Heart right ventricle (tissue), 16 donors: ENCODE results near the gene TBC1D22A. TPM values are rescaled to one million over a fixed set of nuclear protein-coding genes. Genes with fewer than 3 reads are reported as not detected.

Source experiments
- ATAC-seq, 8 donors: fragments of 200-7000 bp; cut with Tn5 transposase; one replicate each; pipeline ENCODE4 v1.9.1; 2020; ENCODE audit warnings: mild to moderate bottlenecking in 8 of 8, moderate library complexity in 8 of 8, moderate number of reproducible peaks in 1 of 8
- DNase-seq, 2 donors: peaks; one replicate each; pipeline ENCODE4 v3.0.0-alpha.2; 2020
- H3K27ac ChIP-seq, 10 donors: fragments of 200-600 bp; sonication (generic) in 2 of 10; one replicate each; pipeline versions ENCODE4 v1.5.0 to v1.8.0; 2020 to 2022; ENCODE audit warnings: mild to moderate bottlenecking in 3 of 10
- H3K27me3 ChIP-seq, 7 donors: fragments of 200-600 bp; one replicate each; pipeline ENCODE4 v1.8.0; 2021 to 2022; ENCODE audit warnings: mild to moderate bottlenecking in 2 of 7
- H3K36me3 ChIP-seq, 9 donors: fragments of 200-600 bp; sonication (generic) in 1 of 9; one replicate each; pipeline versions ENCODE4 v1.5.0 to v1.8.0; 2020 to 2022; ENCODE audit warnings: mild to moderate bottlenecking in 2 of 9
- H3K4me1 ChIP-seq, 9 donors: fragments of 200-600 bp; sonication (generic) in 1 of 9; one replicate each; pipeline versions ENCODE4 v1.5.0 to v1.8.0; 2020 to 2022; ENCODE audit warnings: mild to moderate bottlenecking in 4 of 9
- H3K4me3 ChIP-seq, 10 donors: fragments of 200-600 bp; sonication (generic) in 2 of 10; one replicate each; pipeline versions ENCODE4 v1.5.0 to v1.8.0; 2020 to 2022; ENCODE audit warnings: mild to moderate bottlenecking in 7 of 10, moderate library complexity in 2 of 10
- H3K9me3 ChIP-seq, 11 donors: fragments of 200-600 bp in 10 of 11; sonication (generic) in 2 of 11; one replicate each; pipeline versions ENCODE4 v1.5.0 to v1.8.0; 2013 to 2022; ENCODE audit warnings: mild to moderate bottlenecking in 2 of 11, control low read depth in 1 of 11, moderate library complexity in 1 of 11
- CTCF ChIP-seq, 9 donors: fragments of 200-600 bp; sonication (generic) in 2 of 9; IDR thresholded peaks; one replicate each; pipeline versions ENCODE4 v1.5.0 to v1.8.0; 2021 to 2022; ENCODE audit warnings: antibody characterized with exemption in 9 of 9, mild to moderate bottlenecking in 5 of 9, moderate library complexity in 1 of 9
- WGBS, 2 donors: extraction: QIAGEN DNeasy Blood & Tissue Kit; methylation state at CpG; one replicate each; pipeline ENCODE4 v1.1.7; 2013; ENCODE audit warnings: inconsistent platforms in 1 of 2; 5-methylcytosine and 5-hydroxymethylcytosine counted together
- intact Hi-C, 10 donors: fragments of 100-400 bp; cut with DNase I; formaldehyde crosslinking; loops; one replicate each; pipeline versions ENCODE4 v1.11.1 to v1.14.2; 2022
- polyA plus RNA-seq, 2 donors: library from polyadenylated mRNA; stranded (reverse); fragments of 200-250 nt; gene quantifications; one replicate each; pipeline ENCODE4 v1.2.3, GENCODE V29; 2013
- total RNA-seq, 10 donors: library from RNA; stranded (reverse); fragmentation: NEBNext Ultra II Directional in 3 of 10; extraction: Animal tissue kit (Norgen Biotek cat#: 25700) in 3 of 10; gene quantifications; one replicate each; pipeline versions ENCODE4 v1.2.1 to v1.2.4, GENCODE V29; 2021 to 2023
- donor health status: Arrhythmogenic right ventricular cardiomyopathy.
- donor health status: ischemic (EF 13 %, LVEDD 7.1; RV severe dilation, severe dysfunction).
- donor health status: healthy with polysubstance abuse.
- donor health status: DM: no; HTN: yes; CAD: no.
- donor health status: DM: no; HTN: no; CAD: no.
- donor health status: ischemic (EF 25% LVEDD 6.9; RV normal size, moderate dysfunction).
- donor health status: ischemic (EF 25% LVEDD 5.7; RV mildly dilated, moderate dysfunction).
- donor health status: healthy.
- donor health status: DM: yes; HTN: yes; CAD: no.
- donor health status: Ischemic cardiomyopathy.
- donor health status: ischemic (EF 35%, LVEDD 5.7; RV mildly dilated, moderate dysfunction).
- donor health status: nonischemic (EF 11% LVEDD 7.7; RV severe dilation, severe dysfunction).
- donor health status: DM: yes; HTN: yes; CAD: no.
- donor health status: PGD.
- donor health status: ischemic (EF 29% LVEDD 5.4; RV normal size, mild dysfunction).
- donor health status: nonischemic (EF 23%, LVEDD 6.1; RV moderate dilation, normal function).

TBC1D22A gene
- total and polyA plus RNA-seq, 12 donors, result 7.2 to 27.9 (median 17.9) TPM

GRCh38 chr22:47204002-47204979 is 441.8 kb downstream of the TBC1D22A start:
- intact Hi-C loops, result no loop called here

DNA sequence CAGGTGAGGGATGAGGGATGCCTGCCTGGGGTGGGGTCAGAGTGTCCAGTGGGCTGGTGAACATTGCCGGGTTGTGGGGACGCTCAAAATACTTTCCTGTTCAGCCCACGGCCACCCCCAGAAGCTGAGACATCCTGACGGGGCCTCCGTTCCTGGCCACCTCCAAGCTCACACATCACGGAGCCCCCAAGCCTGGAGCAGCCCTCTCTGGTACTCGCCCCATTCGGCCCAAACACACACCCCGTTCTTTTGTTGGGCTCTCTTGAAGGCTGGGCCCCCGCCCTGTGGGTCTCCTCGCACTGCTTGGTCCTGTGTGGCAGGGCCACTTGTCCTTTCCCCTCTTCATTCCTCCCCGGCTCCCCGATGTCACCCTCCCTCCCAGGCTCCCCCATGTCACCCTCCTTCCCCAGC is 442.6 kb downstream of the TBC1D22A start:
- Histone ChIP-seq H3K36me3 (no peaks in the 10 kb centered on the region), H3K4me3 (no peak overlapping the region), H3K4me1 (peaks cover 0 to 8% (median 0%) of the 10 kb centered on the region in 9 donors), H3K27me3 (peaks cover 0 to 37% (median 12%) of the 10 kb centered on the region in 7 donors), H3K27ac (no peak overlapping the region), H3K9me3 (no peaks in the 10 kb centered on the region)
- TF ChIP-seq CTCF (IDR thresholded peaks at IDR 0.05), result no peak
- ATAC-seq, result no peak
- 88 to 89% methylated on average over 13 of the region's 13 CpGs for WGBS, 2 donors
- intact Hi-C loops, result no loop called here
- no peak for DNase-seq

More at GRCh38 chr22:47204002-47204979, 441.8 kb downstream of the TBC1D22A start:
- no peaks in the 10 kb centered on the region for H3K9me3 ChIP-seq
- DNase-seq (no peak), ATAC-seq (no peak)
- H3K27me3 ChIP-seq, result peaks cover 0 to 42% (median 12%) of the 10 kb centered on the region in 7 donors
- WGBS, 2 donors, result 72 to 73% methylated on average over 28 of the region's 28 CpGs
- no peak for TF ChIP-seq CTCF (IDR thresholded peaks at IDR 0.05)
- peaks cover 0 to 8% (median 0%) of the 10 kb centered on the region in 9 donors for H3K4me1 ChIP-seq
- H3K27ac ChIP-seq, result no peak overlapping the region
- no peaks in the 10 kb centered on the region for H3K36me3 ChIP-seq
- no peak overlapping the region for H3K4me3 ChIP-seq

- ATAC-seq (no peak), DNase-seq (no peak)
- H3K27ac ChIP-seq, result no peak overlapping the region
- H3K36me3 ChIP-seq, result no peaks in the 10 kb centered on the region
- H3K9me3 ChIP-seq, result no peaks in the 10 kb centered on the region
- H3K4me1 ChIP-seq, result peaks cover 0 to 3% (median 0%) of the 10 kb centered on the region in 9 donors
- H3K4me3 ChIP-seq, result no peak overlapping the region
- 83 to 89% methylated on average over 10 of the region's 10 CpGs for WGBS, 2 donors
- TF ChIP-seq CTCF (IDR thresholded peaks at IDR 0.05), result no peak
- intact Hi-C loops, result no loop called here
- H3K27me3 ChIP-seq, result peaks cover 0 to 33% (median 12%) of the 10 kb centered on the region in 7 donors
These were observed 443.1 kb downstream of the TBC1D22A start for GRCh38 chr22:47205554-47205953.

GRCh38 chr22:47206164-47206563 is 443.7 kb downstream of the TBC1D22A start:
- Histone ChIP-seq H3K36me3 (no peaks in the 10 kb centered on the region), H3K27ac (no peak overlapping the region), H3K9me3 (no peaks in the 10 kb centered on the region), H3K4me1 (no peaks in the 10 kb centered on the region), H3K4me3 (no peak overlapping the region), H3K27me3 (peaks cover 0 to 28% (median 10%) of the 10 kb centered on the region in 7 donors)
- DNase-seq (no peak), ATAC-seq (no peak)
- no peak for TF ChIP-seq CTCF (IDR thresholded peaks at IDR 0.05)
- 93 to 96% methylated on average over 3 of the region's 3 CpGs for WGBS, 2 donors
- intact Hi-C loops, result no loop called here
